HG02938 (cell line): ENCODE data around the gene VANGL1.

Experiments
- ATAC-seq: cut with Tn5 transposase; IDR thresholded peaks from one replicate; pipeline ENCODE4 v1.9.1; 2021; ENCODE audit warnings: mild to moderate bottlenecking, moderate library complexity; ENCODE audit not compliant: unreplicated experiment

Gene VANGL1

DNA sequence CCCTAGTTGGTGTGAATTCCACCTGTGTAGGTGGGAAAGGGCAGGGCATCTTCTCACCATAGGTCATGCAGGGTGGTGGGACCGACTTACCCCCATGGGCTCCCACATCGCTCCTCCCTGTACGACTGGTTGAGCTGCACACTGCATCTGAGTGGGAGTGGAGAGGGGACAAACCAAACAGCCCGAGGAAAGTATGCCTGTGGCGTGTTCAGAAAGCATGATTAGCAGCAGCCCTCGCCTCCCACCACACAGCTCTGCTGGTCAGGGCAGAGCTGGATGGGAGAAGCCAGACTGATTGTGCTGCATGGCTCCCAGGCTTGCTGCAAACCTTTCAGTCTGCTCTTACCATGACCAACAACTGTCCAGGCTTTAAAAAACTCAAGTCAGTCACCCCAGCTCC lies 24.4 kb downstream of the VANGL1 start:
- ATAC-seq = no peak

DNA sequence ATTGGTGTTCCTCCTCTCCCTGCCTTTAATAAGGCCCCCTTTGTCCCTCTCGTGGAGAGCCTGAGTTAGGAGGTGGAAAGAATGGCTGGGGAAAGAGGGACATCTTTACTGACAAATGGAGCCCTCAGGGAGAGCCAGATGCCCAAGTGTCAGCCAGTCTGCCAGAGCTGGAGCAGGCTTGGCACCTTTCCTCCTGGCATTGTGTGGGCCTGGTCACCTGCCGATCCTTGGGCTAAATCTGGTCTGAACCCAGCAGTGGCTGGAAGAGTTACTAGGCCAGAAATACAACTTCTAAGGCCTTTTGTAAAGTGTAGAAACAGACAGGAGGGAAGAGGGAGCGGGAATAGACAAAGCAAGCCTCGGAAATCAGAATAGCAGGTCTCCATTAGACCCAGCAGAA lies 24.9 kb downstream of the VANGL1 start:
- no peak for ATAC-seq

DNA sequence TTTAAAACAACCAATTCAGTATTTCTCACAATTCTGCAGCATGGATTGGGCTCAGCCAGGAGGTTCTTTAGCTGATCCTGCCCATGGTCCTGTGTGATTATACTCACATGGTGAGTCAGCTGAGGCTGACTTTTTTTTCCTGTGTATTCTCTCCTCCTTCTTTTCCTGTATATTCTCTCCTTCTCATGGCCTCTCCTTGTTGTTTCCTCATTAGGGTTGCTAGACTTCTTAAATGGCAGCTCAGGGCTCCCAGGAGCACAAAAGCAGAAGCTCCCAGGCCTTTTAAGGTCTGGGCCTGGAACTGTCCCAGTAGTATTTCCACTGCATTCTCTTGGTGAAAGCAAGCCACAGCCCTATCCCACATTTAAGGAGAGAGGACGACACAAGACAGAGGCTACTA lies 26.8 kb downstream of the VANGL1 start:
- ATAC-seq = no peak

GRCh38 chr1:115669002-115669673 lies 27.4 kb downstream of the VANGL1 start:
- ATAC-seq = no peak

- ATAC-seq = no peak
These were observed 28.1 kb downstream of the VANGL1 start for GRCh38 chr1:115669886-115670285.

- ATAC-seq = no peak
These were observed 28.9 kb downstream of the VANGL1 start for GRCh38 chr1:115670476-115671175.

- ATAC-seq = no peak
These were observed 29.6 kb downstream of the VANGL1 start for GRCh38 chr1:115671176-115671934.

- no peak for ATAC-seq
These were observed 30.6 kb downstream of the VANGL1 start for GRCh38 chr1:115672224-115673009.

DNA sequence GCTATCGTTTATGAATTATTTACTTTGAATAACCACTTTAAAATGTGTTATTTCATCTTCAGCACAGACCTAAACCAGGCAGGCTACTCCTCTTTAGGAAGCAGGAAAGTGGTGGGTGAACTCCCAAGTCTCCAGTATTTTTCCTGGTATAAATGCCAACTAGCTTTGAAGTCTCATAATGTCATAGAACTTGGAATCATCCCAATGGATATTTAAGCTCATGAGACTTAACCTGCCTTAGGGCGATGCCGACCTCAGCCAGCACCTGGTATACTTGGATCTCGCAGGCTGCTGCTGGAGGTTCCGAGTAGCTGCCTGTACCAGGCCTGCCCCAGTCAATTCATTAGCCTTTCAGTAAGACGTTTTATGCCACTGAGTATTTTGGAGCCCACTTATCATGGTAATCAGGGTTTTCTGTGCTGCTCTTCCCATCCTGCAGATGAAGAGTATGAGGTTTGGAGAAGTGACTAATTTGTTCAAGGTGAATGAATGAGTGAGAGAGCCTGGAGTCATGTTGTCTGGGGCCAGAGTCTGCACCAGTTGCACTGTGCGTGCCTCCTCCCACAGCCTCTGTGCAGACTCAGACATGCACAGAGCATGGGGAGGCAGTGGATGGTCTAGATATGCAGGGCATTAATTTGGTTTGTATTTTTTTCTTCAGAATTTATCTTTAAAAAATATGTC lies 34.9 kb downstream of the VANGL1 start:
- ATAC-seq = peak; percentile 36

- ATAC-seq = peak; percentile 71
These were observed 35.4 kb downstream of the VANGL1 start for GRCh38 chr1:115677182-115677555.

GRCh38 chr1:115677565-115677964 lies 35.8 kb downstream of the VANGL1 start:
- no peak for ATAC-seq

- ATAC-seq = no peak
These were observed 36.4 kb downstream of the VANGL1 start for GRCh38 chr1:115678141-115678540.

DNA sequence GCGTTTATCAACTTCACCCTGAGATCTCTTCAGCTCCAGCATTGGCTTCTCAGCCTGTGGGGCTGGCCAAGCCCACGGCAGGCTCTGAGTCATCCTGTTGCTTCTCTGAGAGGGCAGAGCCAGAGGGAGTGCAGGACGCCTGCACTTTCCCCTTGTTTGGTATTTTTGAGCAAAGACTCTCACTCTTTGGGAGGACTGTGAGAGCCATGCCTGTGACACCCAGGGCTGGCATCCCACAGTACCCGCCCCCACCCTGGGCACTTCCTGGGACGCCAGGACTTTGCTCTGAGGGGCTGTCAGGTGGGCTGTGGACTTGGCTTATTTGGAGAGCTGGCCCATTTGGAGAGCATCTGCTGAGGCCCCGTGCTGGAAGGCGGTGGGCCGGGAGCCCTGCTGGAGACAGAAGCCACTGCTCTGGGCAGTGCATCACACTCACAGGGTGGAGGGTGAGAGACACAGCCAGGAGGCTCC lies 37.4 kb downstream of the VANGL1 start:
- no peak for ATAC-seq

GRCh38 chr1:115680730-115681111 lies 39.0 kb downstream of the VANGL1 start:
- no peak for ATAC-seq

DNA sequence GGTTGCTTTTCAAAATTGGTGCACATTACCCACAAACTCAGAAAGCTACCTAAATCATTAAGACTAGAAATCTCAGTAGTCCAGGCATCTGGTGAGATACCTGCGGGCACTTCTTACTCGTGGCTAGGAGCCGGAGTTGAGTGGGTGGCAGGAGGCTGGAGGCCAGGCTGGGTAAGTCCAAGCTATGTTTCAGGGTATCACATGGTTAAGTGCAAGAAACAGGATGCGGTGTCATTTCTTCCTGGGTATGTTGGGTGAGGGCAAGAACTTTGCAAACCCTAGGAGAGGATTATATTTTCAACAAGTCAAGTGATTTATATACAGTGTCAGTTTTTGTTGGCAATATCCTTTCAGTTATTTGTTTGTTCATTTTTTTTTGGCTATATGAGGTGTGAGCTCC lies 41.0 kb downstream of the VANGL1 start:
- no peak for ATAC-seq

GRCh38 chr1:115685029-115685705 lies 43.4 kb downstream of the VANGL1 start:
- no peak for ATAC-seq

DNA sequence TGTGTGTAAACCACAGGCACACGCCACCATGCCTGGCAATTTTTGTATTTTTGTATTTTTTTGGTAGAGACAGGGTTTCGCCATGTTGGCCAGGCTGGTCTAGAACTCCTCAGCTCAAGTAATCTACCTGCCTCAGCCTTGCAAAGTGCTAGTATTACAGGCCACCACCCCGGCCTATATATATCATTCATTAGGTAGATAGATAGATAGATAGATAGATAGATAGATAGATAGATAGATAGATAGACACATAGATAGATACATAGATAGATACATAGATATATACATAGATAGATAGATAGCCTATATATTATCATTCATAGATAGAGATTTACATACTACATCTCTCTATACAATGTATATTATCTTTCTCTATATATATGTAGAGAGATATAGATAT lies 46.0 kb downstream of the VANGL1 start:
- no peak for ATAC-seq

GRCh38 chr1:115690972-115691371 lies 49.2 kb downstream of the VANGL1 start:
- no peak for ATAC-seq

- ATAC-seq = no peak
These were observed 50.5 kb downstream of the VANGL1 start for GRCh38 chr1:115692224-115692623.

DNA sequence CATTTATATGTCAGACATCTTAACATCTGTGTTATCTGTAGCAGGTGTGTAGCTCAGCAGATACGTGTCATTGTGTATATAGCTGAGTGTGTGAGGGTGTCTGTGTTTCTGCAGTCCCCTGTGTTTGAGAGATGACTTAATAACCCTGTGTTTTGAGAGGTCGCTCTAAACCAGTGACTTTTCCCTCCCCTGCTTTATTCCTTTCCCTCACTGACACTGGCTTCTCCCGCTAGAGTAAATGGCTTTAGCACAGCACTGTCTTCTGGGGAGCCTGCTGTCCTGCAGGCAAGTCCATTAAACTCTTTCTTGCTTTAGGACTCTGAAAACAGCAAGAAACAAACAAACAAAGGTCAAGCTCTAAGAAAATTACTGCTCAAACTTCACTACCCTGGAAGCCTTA lies 53.0 kb downstream of the VANGL1 start:
- no peak for ATAC-seq
